AG10803 (cell line): ENCODE results near the gene GNG7.
"Not testable (repeated sequence)": the region's sequence is repeated elsewhere in the genome, so short reads cannot be mapped to it uniquely, and the experiment has no call there.

ENCODE experiments used
- DNase-seq: peaks from one replicate; pipeline ENCODE4 v3.0.0; 2010; ENCODE audit warnings: low read depth
- H3K4me3 ChIP-seq: 2 replicates; pipeline ENCODE4 v1.5.1; 2011; ENCODE audit warnings: mild to moderate bottlenecking, low read length, control low read depth
- CTCF ChIP-seq: conservative IDR thresholded peaks from 2 replicates; pipeline ENCODE4 v1.5.1; 2011; ENCODE audit warnings: mild to moderate bottlenecking, low read length, control low read depth, inconsistent platforms

GNG7 gene

GRCh38 chr19:2608602-2608922 is 93.9 kb downstream of the GNG7 start:
- no peak for TF ChIP-seq CTCF
- DNase-seq: no peak
- no peak overlapping the region for H3K4me3 ChIP-seq

GRCh38 chr19:2607712-2608601 is 94.5 kb downstream of the GNG7 start:
- no peak for DNase-seq
- no peak overlapping the region for H3K4me3 ChIP-seq
- no peak for TF ChIP-seq CTCF

GRCh38 chr19:2606774-2607173 is 95.7 kb downstream of the GNG7 start:
- H3K4me3 ChIP-seq: not testable (repeated sequence)
- peak; percentile 77 for DNase-seq

GRCh38 chr19:2605889-2606288 is 96.6 kb downstream of the GNG7 start:
- DNase-seq: peak; percentile 24
- H3K4me3 ChIP-seq: not testable (repeated sequence)

- H3K4me3 ChIP-seq: no peak overlapping the region
- no peak for TF ChIP-seq CTCF
- DNase-seq: no peak
These were observed 97.7 kb downstream of the GNG7 start for GRCh38 chr19:2604747-2605329.

GRCh38 chr19:2603334-2603733 is 99.2 kb downstream of the GNG7 start:
- DNase-seq: peak; percentile 92
- H3K4me3 ChIP-seq: peak overlapping the region; percentile 40
- no peak for TF ChIP-seq CTCF

- peak overlapping the region; percentile 40 for H3K4me3 ChIP-seq
- peak; percentile 100 for DNase-seq
- peak; percentile 22; the same call in 1 of the 2 replicates for TF ChIP-seq CTCF
These were observed 99.9 kb downstream of the GNG7 start for GRCh38 chr19:2602391-2603181.
